ENCODE results near the gene SMIM35. TPM values are rescaled to one million over a fixed set of nuclear protein-coding genes. Genes with fewer than 3 reads are reported as not detected.

SMIM35 gene
- total RNA-seq, 3 donors from 2014 or later (not counting 1 experiment from before 2014, with no cell fraction given): 0.30 to 0.68 (median 0.33) TPM

DNA sequence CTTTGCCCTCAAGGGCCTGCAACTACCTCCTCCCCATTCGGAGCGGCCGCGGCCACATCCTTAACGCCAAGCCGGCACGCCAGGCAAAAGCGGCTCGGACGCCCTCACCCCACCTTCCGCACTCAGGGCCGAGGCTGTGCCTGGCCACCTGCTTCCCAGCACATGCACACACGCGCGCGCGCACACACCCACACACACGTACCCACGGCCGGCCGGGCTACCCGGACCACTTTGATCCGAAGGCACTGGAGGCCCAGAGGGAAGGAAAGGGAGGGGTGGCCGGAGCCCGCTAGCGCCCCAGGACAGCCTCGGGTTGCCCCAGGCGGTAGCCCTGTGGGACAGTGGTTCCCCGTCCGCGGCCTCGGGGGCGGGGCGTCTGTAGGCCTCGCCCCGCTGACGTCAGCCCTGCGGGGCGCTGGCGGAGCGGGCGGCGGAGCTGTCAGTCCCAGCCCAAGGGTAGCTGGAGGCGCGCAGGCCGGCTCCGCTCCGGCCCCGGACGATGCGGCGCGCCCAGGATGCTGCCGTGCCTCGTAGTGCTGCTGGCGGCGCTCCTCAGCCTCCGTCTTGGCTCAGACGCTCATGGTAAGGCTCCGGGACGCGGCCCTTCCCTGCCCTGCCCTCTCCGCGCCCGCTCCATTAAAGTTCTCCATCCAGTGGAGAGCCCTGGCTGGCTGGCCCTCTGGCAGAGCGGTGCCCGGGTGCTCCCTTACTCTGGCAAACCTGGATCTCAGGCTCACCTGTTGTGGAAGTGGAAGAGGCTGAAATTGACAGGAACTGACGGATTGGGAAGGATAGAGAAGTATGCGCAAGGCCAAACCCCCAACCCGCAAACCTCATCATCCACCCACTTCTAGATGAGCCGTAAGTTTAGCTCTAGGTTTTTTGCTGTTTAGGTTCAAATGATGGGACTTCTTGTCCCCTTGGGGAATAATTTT is 100.5 kb downstream of the SMIM35 start, which contains the start of gene IL10RA:
TSS of gene IL10RA (plus strand) at position 442 of the 935 bp plus-strand sequence. CDS start at position 516, 74 bp downstream.
- no peaks in the 10 kb centered on the region for H3K27me3 ChIP-seq (ENCODE audit: control insufficient read depth, insufficient read depth, low read length)
- Mint-ChIP-seq H3K27ac (peak within 1 kb of the TSS; percentile 94 to 98), H3K36me3 (peaks cover 13% of the 10 kb centered on the region), H3K9me3 (no peaks in the 10 kb centered on the region), H3K4me3 (peak within 1 kb of the TSS; percentile 99), H3K4me1 (peaks cover 78 to 80% of the 10 kb centered on the region in 2 donors), H3K27me3 (ENCODE audit: low read depth in 2 of 2) (no peaks in the 10 kb centered on the region)
- intact Hi-C loops (cut with micrococcal nuclease): loop anchor here (1.0 to 5.0 kb wide), 4 partner anchors 17 to 66 kb away; no protein-coding TSS in a partner anchor
- under 1% methylated on average over 68 of the region's 71 CpGs for WGBS (ENCODE audit: insufficient coverage)
- peak; percentile 86 to 93 (median 89) for ATAC-seq
- peaks cover 34% of the 10 kb centered on the region for H3K36me3 ChIP-seq (ENCODE audit: control insufficient read depth, insufficient read depth, low read length)
- peak within 1 kb of the TSS; percentile 96 for H3K27ac ChIP-seq (ENCODE audit: low read length)
- TF ChIP-seq CTCF (IDR thresholded peaks at IDR 0.05): no peak
- no peaks in the 10 kb centered on the region for H3K9me3 ChIP-seq (ENCODE audit: control insufficient read depth, insufficient read depth, low read length)
- peak; percentile 92 for DNase-seq
- peaks cover 65% of the 10 kb centered on the region for H3K4me1 ChIP-seq (ENCODE audit: control insufficient read depth, insufficient read depth, low read length)
- peak within 1 kb of the TSS; percentile 99 for H3K4me3 ChIP-seq (ENCODE audit: low read length)

DNA sequence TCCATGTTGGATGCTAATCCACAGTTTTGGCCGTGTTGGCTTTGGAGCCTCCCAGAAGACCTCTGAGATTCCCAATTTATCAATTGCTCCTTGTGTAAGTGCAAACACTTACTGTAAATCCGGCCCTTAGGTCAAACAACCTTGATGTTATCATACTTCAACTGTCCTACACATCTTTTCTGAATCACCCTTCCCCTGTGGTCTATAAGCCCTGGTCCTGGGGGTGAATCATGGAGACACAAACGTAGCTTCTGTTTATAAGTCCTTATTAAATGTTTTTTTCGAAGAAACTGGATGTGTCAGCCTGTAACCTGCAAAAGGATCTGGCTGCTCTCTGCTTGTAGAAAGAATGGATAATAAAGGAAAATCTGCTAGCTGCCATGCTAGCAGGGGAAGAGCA is 102.3 kb downstream of the SMIM35 start:
- no peaks in the 10 kb centered on the region for H3K27me3 ChIP-seq (ENCODE audit: control insufficient read depth, insufficient read depth, low read length)
- no peak overlapping the region for H3K27ac ChIP-seq (ENCODE audit: low read length)
- H3K4me3 ChIP-seq (ENCODE audit: low read length): no peak overlapping the region
- Mint-ChIP-seq H3K27me3 (ENCODE audit: low read depth in 2 of 2) (no peaks in the 10 kb centered on the region), H3K4me1 (peaks cover 79 to 81% of the 10 kb centered on the region in 2 donors), H3K9me3 (no peaks in the 10 kb centered on the region), H3K36me3 (peaks cover 11% of the 10 kb centered on the region), H3K4me3 (peak overlapping the region; percentile 89), H3K27ac (peak overlapping the region; percentile 94 to 98)
- H3K36me3 ChIP-seq (ENCODE audit: control insufficient read depth, insufficient read depth, low read length): peaks cover 18% of the 10 kb centered on the region
- H3K9me3 ChIP-seq (ENCODE audit: control insufficient read depth, insufficient read depth, low read length): no peaks in the 10 kb centered on the region
- no peak for TF ChIP-seq CTCF (IDR thresholded peaks at IDR 0.05)
- H3K4me1 ChIP-seq (ENCODE audit: control insufficient read depth, insufficient read depth, low read length): peaks cover 65% of the 10 kb centered on the region
- intact Hi-C loops (cut with micrococcal nuclease): no loop called here
- 83% methylated on average over 4 of the region's 4 CpGs for WGBS (ENCODE audit: insufficient coverage)
- DNase-seq (no peak), ATAC-seq (no peak)

DNA sequence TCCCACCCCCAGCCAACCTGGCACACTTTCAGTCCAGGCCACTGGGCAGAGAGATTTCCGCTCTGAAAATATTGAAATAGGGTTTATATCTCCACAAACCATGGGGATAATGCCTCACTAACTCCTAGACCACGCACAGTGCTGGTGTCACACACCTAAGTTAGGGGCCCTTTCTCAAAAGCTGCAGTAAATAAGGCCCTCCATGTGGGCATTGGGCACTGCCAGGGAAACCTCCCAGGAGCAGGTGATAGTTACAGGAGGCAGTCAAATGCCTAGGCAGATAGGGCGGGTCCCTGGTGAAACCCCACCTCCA is 103.6 kb downstream of the SMIM35 start:
- peaks cover 11% of the 10 kb centered on the region for H3K36me3 Mint-ChIP-seq
- TF ChIP-seq CTCF (IDR thresholded peaks at IDR 0.05): no peak
- DNase-seq (peak in 1 of 2 donors; percentile 13), ATAC-seq (no peak)
- Histone ChIP-seq H3K36me3 (ENCODE audit: control insufficient read depth, insufficient read depth, low read length) (peaks cover 5% of the 10 kb centered on the region), H3K4me1 (ENCODE audit: control insufficient read depth, insufficient read depth, low read length) (peaks cover 63% of the 10 kb centered on the region), H3K27ac (ENCODE audit: low read length) (no peak overlapping the region), H3K27me3 (ENCODE audit: control insufficient read depth, insufficient read depth, low read length) (no peaks in the 10 kb centered on the region), H3K4me3 (ENCODE audit: low read length) (no peak overlapping the region), H3K9me3 (ENCODE audit: control insufficient read depth, insufficient read depth, low read length) (no peaks in the 10 kb centered on the region)
- intact Hi-C loops (cut with micrococcal nuclease): no loop called here
- H3K27ac Mint-ChIP-seq: peak overlapping the region in 1 of 2 donors; percentile 98
- H3K9me3 Mint-ChIP-seq: no peaks in the 10 kb centered on the region
- H3K27me3 Mint-ChIP-seq (ENCODE audit: low read depth in 2 of 2): no peaks in the 10 kb centered on the region
- no peak overlapping the region for H3K4me3 Mint-ChIP-seq
- 92% methylated on average over 3 of the region's 3 CpGs for WGBS (ENCODE audit: insufficient coverage)
- H3K4me1 Mint-ChIP-seq: peaks cover 71 to 74% of the 10 kb centered on the region in 2 donors

Data from natural killer cell (primary cell).